Pons (tissue), 1 donor: ENCODE data around the gene CRYAB.
A peak's percentile ranks its signal among the peaks of the same experiment; 100 is the strongest.
"Not testable (repeated sequence)": the region's sequence is repeated elsewhere in the genome, so short reads cannot be mapped to it uniquely, and the experiment has no call there.

Source experiments
- DNase-seq: peaks from one replicate; pipeline ENCODE4 v3.0.0-alpha.2; 2016; ENCODE audit warnings: low spot score

Gene CRYAB

DNA sequence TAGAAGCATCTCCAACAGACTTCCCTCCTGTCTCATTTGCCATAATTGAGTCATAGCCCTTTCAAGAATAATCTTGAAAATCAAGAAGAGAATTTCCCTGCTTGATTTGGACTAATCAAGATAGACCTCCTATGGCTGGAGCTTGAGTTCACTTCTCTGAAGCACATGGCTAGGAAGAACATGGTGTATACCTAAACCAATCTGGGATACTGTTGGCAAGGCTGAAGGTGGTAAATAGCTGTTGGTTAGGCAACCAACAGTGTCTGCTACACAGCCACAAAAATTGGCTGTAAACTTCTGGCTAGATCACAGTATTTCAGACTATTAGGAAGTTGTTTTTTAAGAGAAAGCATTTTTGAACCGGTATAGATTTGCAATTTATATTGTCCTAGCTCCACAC lies 4.9 kb downstream of the CRYAB start:
- no peak for DNase-seq

DNA sequence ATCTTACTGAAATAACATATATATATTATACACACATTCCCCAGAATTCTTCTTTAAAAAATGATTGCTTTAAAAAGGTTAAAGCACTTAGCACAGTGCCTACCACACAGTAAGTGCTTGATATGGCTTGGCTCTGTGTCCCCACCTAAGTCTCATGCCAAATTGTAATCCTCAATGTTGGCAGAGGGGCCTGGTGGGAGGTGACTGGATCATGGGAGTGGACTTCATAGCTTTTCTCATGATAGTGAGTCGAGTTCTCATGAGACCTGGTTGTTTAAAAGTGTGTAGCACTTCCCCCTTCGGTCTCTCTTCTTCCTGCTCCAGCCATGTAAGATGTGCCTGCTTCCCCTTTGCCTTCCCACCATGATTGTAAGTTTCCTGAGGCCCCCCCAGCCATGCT lies 6.2 kb downstream of the CRYAB start:
- no peak for DNase-seq

DNA sequence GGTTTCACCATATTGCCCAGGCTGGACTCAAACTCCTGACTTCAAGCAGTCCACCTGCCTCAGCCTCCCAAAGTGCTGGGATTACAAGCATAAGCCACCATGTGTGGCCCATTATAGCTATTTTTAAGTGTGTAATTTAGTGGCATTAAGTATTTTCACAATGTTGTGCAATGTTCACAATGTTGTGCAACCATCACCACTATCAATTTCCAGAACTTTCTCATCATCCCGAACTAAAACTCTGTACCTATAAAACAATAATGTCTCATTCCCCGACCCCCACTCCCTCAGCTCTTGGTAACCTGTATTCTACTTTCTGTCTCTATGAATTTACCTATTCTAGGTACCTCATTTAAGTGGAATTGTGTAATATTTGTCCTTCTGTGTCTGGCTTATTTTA lies 24.7 kb downstream of the CRYAB start:
- no peak for DNase-seq

DNA sequence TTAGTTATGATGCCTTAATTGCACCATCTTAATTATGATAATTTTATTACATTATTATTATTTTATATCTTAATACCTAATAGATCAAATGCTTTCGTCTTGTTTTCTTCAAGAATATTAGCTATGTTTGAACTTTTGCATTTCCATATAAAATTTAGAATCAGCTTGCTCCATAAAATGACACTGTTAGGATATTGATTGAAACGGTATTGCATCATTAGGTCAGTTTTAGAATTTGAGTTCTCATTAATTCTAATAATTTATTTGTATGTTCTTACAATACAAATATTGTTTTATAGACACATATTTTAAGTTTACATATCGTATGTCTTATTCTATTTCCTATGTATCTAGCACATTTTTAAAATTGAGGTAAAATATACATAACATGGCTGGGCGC lies 25.5 kb downstream of the CRYAB start:
- DNase-seq, result no peak

DNA sequence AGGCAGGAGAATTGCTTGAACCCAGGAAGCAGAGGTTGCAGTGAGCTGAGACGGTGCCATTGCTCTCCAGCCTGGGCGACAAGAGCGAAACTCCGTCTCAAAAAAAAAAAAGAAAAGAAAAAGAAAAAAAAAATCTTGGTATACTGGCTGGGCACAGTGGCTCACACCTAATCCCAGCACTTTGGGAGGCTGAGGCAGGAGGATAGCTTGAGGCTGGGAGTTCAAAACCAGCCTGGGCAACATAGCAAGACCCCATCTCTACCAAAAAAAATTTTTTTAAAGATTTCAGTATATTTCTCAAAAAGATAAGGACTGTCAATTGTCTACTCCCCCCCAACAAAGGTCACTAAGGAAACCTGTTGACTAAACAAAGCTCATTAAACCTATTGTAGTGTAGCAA lies 26.5 kb downstream of the CRYAB start:
- not testable (repeated sequence) for DNase-seq

- DNase-seq, result peak; percentile 78
Observed at GRCh38 chr11:111882202-111882601, 29.4 kb downstream of the CRYAB start.

DNA sequence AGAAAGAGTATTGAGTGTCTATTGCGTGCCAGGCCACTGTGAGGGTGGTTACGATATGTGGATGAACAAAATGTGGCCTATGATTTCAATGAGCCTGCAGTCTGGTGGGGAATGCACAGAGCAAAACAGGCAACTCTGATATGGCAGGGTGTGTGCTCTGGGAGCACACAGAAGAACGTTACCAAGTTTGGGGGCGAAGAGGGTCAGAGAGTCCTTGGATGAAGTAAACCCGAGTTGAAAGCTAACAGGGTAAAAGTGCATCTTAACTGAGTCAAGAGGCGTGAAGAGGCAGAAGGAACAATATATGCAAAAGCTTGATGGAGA lies 32.0 kb downstream of the CRYAB start:
- DNase-seq, result no peak

DNA sequence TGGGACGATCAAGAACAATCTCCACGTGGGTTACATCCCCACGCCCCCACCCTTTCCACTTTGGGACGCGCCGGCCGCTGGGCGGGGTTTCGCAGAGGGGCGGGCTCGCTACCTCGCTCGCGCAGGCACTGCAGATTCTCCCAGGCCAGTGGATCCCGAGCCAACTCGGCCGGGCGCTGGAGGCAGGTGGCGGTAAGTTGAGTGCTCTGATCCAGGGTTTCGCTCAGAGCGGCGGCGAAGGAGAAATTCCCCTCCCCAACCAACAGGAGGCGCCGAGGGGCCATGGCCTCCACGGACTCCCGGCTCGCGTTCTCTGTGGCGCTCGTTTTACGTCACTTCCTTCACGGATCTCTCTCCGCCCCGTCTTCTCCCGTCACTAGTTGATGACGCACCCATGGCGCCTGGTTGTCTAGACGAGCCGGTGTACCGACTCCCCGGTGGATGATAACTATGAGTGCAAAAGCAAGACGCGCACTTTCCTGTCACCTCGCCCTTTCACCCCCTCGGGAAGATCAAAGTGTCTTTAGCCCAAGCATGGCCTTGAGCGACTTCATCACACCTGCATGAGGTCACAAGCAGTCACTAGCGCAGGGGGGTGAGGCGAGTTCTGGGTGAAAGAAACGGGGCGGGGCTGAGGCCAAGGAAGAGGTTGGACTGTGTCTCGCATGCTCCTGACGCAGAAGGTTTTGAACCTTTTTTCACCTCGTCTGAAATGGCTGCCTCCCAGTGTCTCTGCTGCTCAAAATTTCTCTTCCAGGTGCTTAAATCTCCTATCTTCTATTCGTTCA lies 32.5 kb downstream of the CRYAB start, which contains the start of the genes CFAP68 and FDXACB1:
CFAP68 (plus strand) TSS at position 693 of the 788 bp plus-strand sequence; CDS start at position 713, 20 bp downstream.
FDXACB1 (minus strand) TSS at position 317 of the 788 bp plus-strand sequence; CDS start at position 284, 33 bp downstream.
- peak; percentile 98 for DNase-seq

DNA sequence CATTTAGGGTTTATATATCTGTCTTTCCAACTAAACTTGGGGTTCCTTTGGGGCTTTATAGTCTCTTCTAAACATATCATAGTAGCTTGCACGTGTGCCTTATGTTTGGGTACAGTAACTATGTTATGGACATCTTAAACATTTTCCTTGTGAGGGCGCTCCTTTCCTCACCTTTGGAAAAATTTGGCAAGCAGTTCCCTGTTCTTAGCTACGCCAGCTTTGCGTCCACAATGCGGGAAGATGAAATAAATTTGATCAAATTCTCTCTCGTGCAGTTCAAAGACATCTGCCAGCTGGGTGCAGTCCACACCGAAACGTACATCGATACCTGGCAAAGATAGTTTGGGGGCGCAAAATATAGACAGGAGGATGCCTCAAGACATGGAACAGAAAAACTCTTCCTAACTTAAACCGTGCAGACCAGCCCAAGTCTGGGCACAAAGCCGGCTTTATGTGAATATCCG lies 33.2 kb downstream of the CRYAB start:
- DNase-seq, result peak; percentile 58

GRCh38 chr11:111871693-111872161 lies 39.8 kb downstream of the CRYAB start:
- DNase-seq, result peak; percentile 38

- peak; percentile 55 for DNase-seq
Observed at GRCh38 chr11:111870886-111871692, 40.5 kb downstream of the CRYAB start, which contains the start of gene ALG9. TSS of gene ALG9 (minus strand) at chr11:111871581. CDS start at chr11:111871482, 99 bp downstream.

GRCh38 chr11:111870522-111870885 lies 41.1 kb downstream of the CRYAB start:
- no peak for DNase-seq

DNA sequence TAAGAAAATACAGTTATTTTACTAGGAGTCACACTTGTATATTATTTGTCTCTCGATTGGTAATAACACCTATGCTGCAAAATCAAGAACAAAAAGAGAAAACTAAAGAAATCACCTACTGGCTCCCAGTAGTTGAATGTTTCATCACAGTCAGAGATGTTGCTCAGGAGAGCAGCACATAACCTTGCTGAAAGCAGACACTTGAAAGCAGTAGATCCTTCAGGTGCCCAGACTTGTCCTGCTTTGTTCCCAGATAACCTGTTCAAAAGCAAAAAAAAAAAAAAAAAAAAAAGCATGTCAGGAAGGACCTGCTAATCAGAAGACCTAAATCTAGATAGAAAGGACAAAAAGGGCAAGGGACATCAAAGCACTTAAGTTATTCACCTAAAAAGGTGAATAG lies 41.5 kb downstream of the CRYAB start:
- DNase-seq, result no peak

GRCh38 chr11:111860257-111860656 lies 51.3 kb downstream of the CRYAB start:
- DNase-seq, result no peak
